HCT116 (cell line): ENCODE data around the gene FITM2. TPM values are rescaled to one million over a fixed set of nuclear protein-coding genes. Genes with fewer than 3 reads are reported as not detected.

Experiments
- ATAC-seq: fragments of 200-7000 bp; cut with Tn5 transposase; 2 replicates; pipeline ENCODE4 v1.9.1; 2020; ENCODE audit warnings: mild to moderate bottlenecking, moderate library complexity
- BruUV-seq: library from RNA; stranded (reverse); fragments of 400-500 nt; replicated peaks from 2 replicates; lab custom pipeline; 2021; lab: Mats Ljungman, UMichigan
- CTCF ChIA-PET: fragments of 300-600 bp; sonication (Branson Sonifier 250); formaldehyde crosslinking; loops from one replicate; lab custom pipeline; 2021; ENCODE audit warnings: antibody characterized with exemption; lab: Charles Lee
- POLR2A ChIA-PET: fragments of 300-600, 350-600 bp; sonication (Branson Sonifier 250); formaldehyde crosslinking; loops from one replicate; lab custom pipeline; 2021; ENCODE audit warnings: antibody characterized with exemption; lab: Charles Lee
- RAD21 ChIA-PET, 2 experiments: fragments of 300-600 bp; sonication (Branson Sonifier 250); formaldehyde crosslinking; loops; one replicate each; lab custom pipeline; 2023; ENCODE audit warnings: low total read pairs in 2 of 2; ENCODE audit not compliant: uncharacterized antibody in 2 of 2, unreplicated experiment in 2 of 2, low non-redundant PET in 1 of 2; lab: Charles Lee
- DNase-seq: peaks from one replicate; pipeline ENCODE4 v3.0.0-alpha.2; 2010; ENCODE audit warnings: low read depth, low spot score
- H2AFZ ChIP-seq: fragments of 200-600 bp; shearing (Covaris generic), sonication (generic); 2 replicates; pipeline ENCODE4 v1.6.1; 2017; ENCODE audit warnings: low read depth, mixed run types, mixed read lengths, antibody characterized with exemption, low read length; ENCODE audit not compliant: poor library complexity, severe bottlenecking
- H3K27ac ChIP-seq: 2 replicates; pipeline ENCODE4 v1.5.1; 2012; ENCODE audit warnings: low read depth, low read length
- H3K27me3 ChIP-seq: fragments of 200-600 bp; sonication (generic); 2 replicates; pipeline ENCODE4 v1.6.1; 2016; ENCODE audit warnings: mixed run types, low read length, mixed read lengths; ENCODE audit not compliant: insufficient read depth
- H3K36me3 ChIP-seq, 2 experiments: fragments of 200-500 bp in 1 of 2; fragments of 200-600 bp in 1 of 2; sonication (Bioruptor generic) in 1 of 2; sonication (generic) in 1 of 2; 2 replicates each; pipeline versions ENCODE4 v1.5.1 to v1.6.1; 2014 to 2016; ENCODE audit warnings: low read length in 2 of 2, inconsistent platforms in 1 of 2, mixed read lengths in 1 of 2, mixed run types in 1 of 2; ENCODE audit not compliant: insufficient read depth in 2 of 2, control insufficient read depth in 1 of 2
- H3K4me1 ChIP-seq, 2 experiments: fragments of 200-600 bp in 1 of 2; sonication (generic) in 1 of 2; 2 replicates each; pipeline versions ENCODE4 v1.5.1 to v1.6.1; 2012 to 2017; ENCODE audit warnings: low read length in 2 of 2, inconsistent platforms in 1 of 2, mild to moderate bottlenecking in 1 of 2, mixed read lengths in 1 of 2, mixed run types in 1 of 2, moderate library complexity in 1 of 2; ENCODE audit not compliant: insufficient read depth in 2 of 2, control insufficient read depth in 1 of 2
- H3K4me2 ChIP-seq: fragments of 200-600 bp; sonication (generic); 2 replicates; pipeline ENCODE4 v1.6.1; 2017; ENCODE audit warnings: mixed run types, low read length, mixed read lengths
- H3K4me3 ChIP-seq, 2 experiments: fragments of 200-600 bp in 1 of 2; sonication (generic) in 1 of 2; replicated peaks in 1 of 2; 2 replicates each; pipeline ENCODE4 v1.5.1; 2011 to 2016; ENCODE audit warnings: low read length in 2 of 2, control low read depth in 1 of 2, low read depth in 1 of 2, mild to moderate bottlenecking in 1 of 2, mixed read lengths in 1 of 2, mixed run types in 1 of 2
- H3K79me2 ChIP-seq: fragments of 200-600 bp; sonication (generic); 2 replicates; pipeline ENCODE4 v1.6.1; 2017; ENCODE audit warnings: mild to moderate bottlenecking, mixed run types, low read length, moderate library complexity, mixed read lengths; ENCODE audit not compliant: insufficient read depth
- H3K9ac ChIP-seq: fragments of 200-600 bp; sonication (generic); 2 replicates; pipeline ENCODE4 v1.6.1; 2016; ENCODE audit warnings: low read length, mixed read lengths
- H3K9me2 ChIP-seq: fragments of 200-600 bp; sonication (generic), shearing (Covaris generic); 2 replicates; pipeline ENCODE4 v1.6.1; 2017; ENCODE audit warnings: mixed run types, mild to moderate bottlenecking, moderate library complexity; ENCODE audit not compliant: insufficient read depth
- H3K9me3 ChIP-seq, 2 experiments: fragments of 200-500 bp in 1 of 2; fragments of 200-600 bp in 1 of 2; sonication (Bioruptor generic) in 1 of 2; sonication (generic) in 1 of 2; 2 replicates each; pipeline ENCODE4 v1.6.1; 2014 to 2017; ENCODE audit warnings: low read length in 2 of 2, mixed read lengths in 2 of 2, inconsistent platforms in 1 of 2, low read depth in 1 of 2, mild to moderate bottlenecking in 1 of 2, mixed run types in 1 of 2, moderate library complexity in 1 of 2; ENCODE audit not compliant: control insufficient read depth in 1 of 2, insufficient read depth in 1 of 2
- H4K20me1 ChIP-seq: fragments of 200-600 bp; sonication (generic), shearing (Covaris generic); 2 replicates; pipeline ENCODE4 v1.6.1; 2017; ENCODE audit warnings: mixed run types, mild to moderate bottlenecking, moderate library complexity; ENCODE audit not compliant: insufficient read depth
- CEBPB ChIP-seq: IDR thresholded peaks from 2 replicates; pipeline ENCODE4 v1.6.1; 2012; ENCODE audit warnings: low read depth
- EGR1 ChIP-seq: IDR thresholded peaks from 2 replicates; pipeline ENCODE4 v1.6.1; 2012; ENCODE audit warnings: low read depth
- ELF1 ChIP-seq: IDR thresholded peaks from 2 replicates; pipeline ENCODE4 v1.6.1; 2012; ENCODE audit warnings: low read depth, borderline replicate concordance
- EZH2phosphoT487 ChIP-seq: fragments of 200-600 bp; IDR thresholded peaks from 2 replicates; pipeline ENCODE4 v1.6.1; 2018; ENCODE audit warnings: antibody characterized with exemption, borderline replicate concordance
- FOSL1 ChIP-seq: IDR thresholded peaks from 2 replicates; pipeline ENCODE4 v1.6.1; 2012; ENCODE audit warnings: low read depth
- JUND ChIP-seq: IDR thresholded peaks from 2 replicates; pipeline ENCODE4 v1.6.1; 2012
- POLR2AphosphoS5 ChIP-seq: IDR thresholded peaks from 2 replicates; pipeline ENCODE4 v1.6.1; 2011; ENCODE audit warnings: mild to moderate bottlenecking, low read depth, low read length, moderate library complexity
- RAD21 ChIP-seq: IDR thresholded peaks from 2 replicates; pipeline ENCODE4 v1.6.1; 2012; ENCODE audit warnings: low read depth, mild to moderate bottlenecking
- SIN3A ChIP-seq: IDR thresholded peaks from 2 replicates; pipeline ENCODE4 v1.6.1; 2012; ENCODE audit warnings: low read depth
- SP1 ChIP-seq: IDR thresholded peaks from 2 replicates; pipeline ENCODE4 v1.6.1; 2012; ENCODE audit warnings: low read depth
- SRF ChIP-seq: IDR thresholded peaks from 2 replicates; pipeline ENCODE4 v1.6.1; 2012; ENCODE audit warnings: low read depth
- ZFX ChIP-seq: fragments of 450-650 bp; IDR thresholded peaks from 2 replicates; pipeline ENCODE4 v1.6.1; 2017
- ZNF274 ChIP-seq: fragments of 200-500 bp; sonication (Bioruptor generic); IDR thresholded peaks from 2 replicates; pipeline ENCODE4 v1.6.1; 2014; ENCODE audit warnings: mild to moderate bottlenecking, low read depth, low read length, inconsistent platforms
- intact Hi-C: fragments of 100-400 bp; cut with micrococcal nuclease; formaldehyde crosslinking; loops from 2 replicates; pipeline ENCODE4 v1.10.0; 2022
- total RNA-seq: library from RNA; stranded (reverse); gene quantifications from one replicate; pipeline ENCODE4 v1.2.1, GENCODE V29; 2021; ENCODE audit not compliant: unreplicated experiment
- TF ChIP-seq, protein P1 (sequence below): IDR thresholded peaks from 2 replicates; pipeline ENCODE4 v1.6.1; 2012
- TF ChIP-seq, protein P2 (sequence below), 3 experiments: fragments of 200-600 bp in 1 of 3; sonication (generic) in 1 of 3; IDR thresholded peaks in 2 of 3; conservative IDR thresholded peaks in 1 of 3; 2 replicates each; pipeline ENCODE4 v1.5.1; 2012 to 2017; ENCODE audit warnings: low read depth in 2 of 3, low read length in 2 of 3, antibody characterized with exemption in 1 of 3, borderline replicate concordance in 1 of 3, control low read depth in 1 of 3, mild to moderate bottlenecking in 1 of 3, mixed read lengths in 1 of 3, mixed run types in 1 of 3, moderate library complexity in 1 of 3; ENCODE audit not compliant: insufficient read depth in 1 of 3
- TF ChIP-seq, protein P3 (sequence below): IDR thresholded peaks from 2 replicates; pipeline ENCODE4 v1.6.1; 2012; ENCODE audit warnings: low read depth

The FITM2 gene
- total RNA-seq, 1 experiment from 2014 or later: 5.2 TPM

DNA sequence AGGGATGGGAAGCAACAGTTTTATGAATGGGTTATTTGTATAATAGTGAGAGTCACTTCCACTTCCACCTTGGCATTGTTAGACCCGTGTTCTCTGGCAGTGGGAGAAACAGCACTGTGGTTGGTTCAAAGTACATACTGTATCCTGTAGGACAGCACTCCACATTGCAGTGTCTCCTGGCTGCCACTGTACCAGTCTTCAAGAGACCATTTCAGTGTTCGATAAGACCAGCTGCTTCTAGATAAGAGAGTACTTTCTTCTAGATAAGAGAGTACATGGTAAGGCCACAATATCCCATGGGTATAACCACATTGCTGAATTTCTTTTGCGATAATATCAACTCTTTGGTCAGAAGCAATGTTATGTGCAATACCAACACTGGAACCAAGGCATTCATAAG is 28.8 kb downstream of the FITM2 start:
- Histone ChIP-seq H3K4me1 (peaks cover 0 to 20% of the 10 kb centered on the region in 2 experiments; a peak in 1 of 4 replicates), H3K27me3 (no peaks in the 10 kb centered on the region), H2AFZ (no peak overlapping the region), H3K9ac (no peak overlapping the region), H4K20me1 (no peaks in the 10 kb centered on the region), H3K36me3 (no peaks in the 10 kb centered on the region), H3K79me2 (no peaks in the 10 kb centered on the region), H3K9me2 (no peaks in the 10 kb centered on the region), H3K4me2 (no peak overlapping the region), H3K4me3 (no peak overlapping the region), H3K27ac (no peak overlapping the region), H3K9me3 (no peaks in the 10 kb centered on the region)
- ATAC-seq (no peak), DNase-seq (no peak)
- RAD21 ChIA-PET: no interaction called here
- BruUV-seq: no TSS peak
- intact Hi-C loops: no loop called here
- POLR2A ChIA-PET: no interaction called here
- CTCF ChIA-PET: no interaction called here
- no peak for TF ChIP-seq SP1
- TF ChIP-seq RAD21: no peak
- no peak for TF ChIP-seq SIN3A
- TF ChIP-seq, protein P1, sequence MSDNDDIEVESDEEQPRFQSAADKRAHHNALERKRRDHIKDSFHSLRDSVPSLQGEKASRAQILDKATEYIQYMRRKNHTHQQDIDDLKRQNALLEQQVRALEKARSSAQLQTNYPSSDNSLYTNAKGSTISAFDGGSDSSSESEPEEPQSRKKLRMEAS: no peak
- no peak for TF ChIP-seq EZH2phosphoT487
- no peak for TF ChIP-seq POLR2AphosphoS5
- TF ChIP-seq, protein P2, sequence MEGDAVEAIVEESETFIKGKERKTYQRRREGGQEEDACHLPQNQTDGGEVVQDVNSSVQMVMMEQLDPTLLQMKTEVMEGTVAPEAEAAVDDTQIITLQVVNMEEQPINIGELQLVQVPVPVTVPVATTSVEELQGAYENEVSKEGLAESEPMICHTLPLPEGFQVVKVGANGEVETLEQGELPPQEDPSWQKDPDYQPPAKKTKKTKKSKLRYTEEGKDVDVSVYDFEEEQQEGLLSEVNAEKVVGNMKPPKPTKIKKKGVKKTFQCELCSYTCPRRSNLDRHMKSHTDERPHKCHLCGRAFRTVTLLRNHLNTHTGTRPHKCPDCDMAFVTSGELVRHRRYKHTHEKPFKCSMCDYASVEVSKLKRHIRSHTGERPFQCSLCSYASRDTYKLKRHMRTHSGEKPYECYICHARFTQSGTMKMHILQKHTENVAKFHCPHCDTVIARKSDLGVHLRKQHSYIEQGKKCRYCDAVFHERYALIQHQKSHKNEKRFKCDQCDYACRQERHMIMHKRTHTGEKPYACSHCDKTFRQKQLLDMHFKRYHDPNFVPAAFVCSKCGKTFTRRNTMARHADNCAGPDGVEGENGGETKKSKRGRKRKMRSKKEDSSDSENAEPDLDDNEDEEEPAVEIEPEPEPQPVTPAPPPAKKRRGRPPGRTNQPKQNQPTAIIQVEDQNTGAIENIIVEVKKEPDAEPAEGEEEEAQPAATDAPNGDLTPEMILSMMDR (IDR thresholded peaks at IDR 0.05 in 2 of 3, conservative IDR thresholded peaks at IDR 0.05 in 1 of 3; ENCODE audit: borderline replicate concordance in 1 of 3, insufficient read depth in 1 of 3, low read depth in 2 of 3, low read length in 2 of 3): no peak
- TF ChIP-seq JUND: no peak
- no peak for TF ChIP-seq EGR1
- no peak for TF ChIP-seq ZNF274
- no peak for TF ChIP-seq CEBPB
- no peak for TF ChIP-seq ZFX
- TF ChIP-seq, protein P3, sequence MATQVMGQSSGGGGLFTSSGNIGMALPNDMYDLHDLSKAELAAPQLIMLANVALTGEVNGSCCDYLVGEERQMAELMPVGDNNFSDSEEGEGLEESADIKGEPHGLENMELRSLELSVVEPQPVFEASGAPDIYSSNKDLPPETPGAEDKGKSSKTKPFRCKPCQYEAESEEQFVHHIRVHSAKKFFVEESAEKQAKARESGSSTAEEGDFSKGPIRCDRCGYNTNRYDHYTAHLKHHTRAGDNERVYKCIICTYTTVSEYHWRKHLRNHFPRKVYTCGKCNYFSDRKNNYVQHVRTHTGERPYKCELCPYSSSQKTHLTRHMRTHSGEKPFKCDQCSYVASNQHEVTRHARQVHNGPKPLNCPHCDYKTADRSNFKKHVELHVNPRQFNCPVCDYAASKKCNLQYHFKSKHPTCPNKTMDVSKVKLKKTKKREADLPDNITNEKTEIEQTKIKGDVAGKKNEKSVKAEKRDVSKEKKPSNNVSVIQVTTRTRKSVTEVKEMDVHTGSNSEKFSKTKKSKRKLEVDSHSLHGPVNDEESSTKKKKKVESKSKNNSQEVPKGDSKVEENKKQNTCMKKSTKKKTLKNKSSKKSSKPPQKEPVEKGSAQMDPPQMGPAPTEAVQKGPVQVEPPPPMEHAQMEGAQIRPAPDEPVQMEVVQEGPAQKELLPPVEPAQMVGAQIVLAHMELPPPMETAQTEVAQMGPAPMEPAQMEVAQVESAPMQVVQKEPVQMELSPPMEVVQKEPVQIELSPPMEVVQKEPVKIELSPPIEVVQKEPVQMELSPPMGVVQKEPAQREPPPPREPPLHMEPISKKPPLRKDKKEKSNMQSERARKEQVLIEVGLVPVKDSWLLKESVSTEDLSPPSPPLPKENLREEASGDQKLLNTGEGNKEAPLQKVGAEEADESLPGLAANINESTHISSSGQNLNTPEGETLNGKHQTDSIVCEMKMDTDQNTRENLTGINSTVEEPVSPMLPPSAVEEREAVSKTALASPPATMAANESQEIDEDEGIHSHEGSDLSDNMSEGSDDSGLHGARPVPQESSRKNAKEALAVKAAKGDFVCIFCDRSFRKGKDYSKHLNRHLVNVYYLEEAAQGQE: no peak
- TF ChIP-seq FOSL1: no peak
- TF ChIP-seq ELF1: no peak
- no peak for TF ChIP-seq SRF
